Stimulated activated CD4-positive, alpha-beta T cell treated with anti-CD3 and anti-CD28 coated beads, TNF-alpha, amount 100 ng/mL, for 24 hours (primary cell): ENCODE measurements around the gene NFIA.
"Not testable (repeated sequence)": the region's sequence is repeated elsewhere in the genome, so short reads cannot be mapped to it uniquely, and the experiment has no call there.

Source experiments
- DNase-seq, 3 experiments: peaks; one replicate each; pipeline ENCODE4 v3.0.0-alpha.2; 2020; ENCODE audit warnings: low read depth in 3 of 3

Gene NFIA

GRCh38 chr1:61271412-61271789, 189.0 kb downstream of the NFIA start:
- no peak for DNase-seq

- DNase-seq, result no peak
Measured at GRCh38 chr1:61273167-61273705, 190.9 kb downstream of the NFIA start.

DNA sequence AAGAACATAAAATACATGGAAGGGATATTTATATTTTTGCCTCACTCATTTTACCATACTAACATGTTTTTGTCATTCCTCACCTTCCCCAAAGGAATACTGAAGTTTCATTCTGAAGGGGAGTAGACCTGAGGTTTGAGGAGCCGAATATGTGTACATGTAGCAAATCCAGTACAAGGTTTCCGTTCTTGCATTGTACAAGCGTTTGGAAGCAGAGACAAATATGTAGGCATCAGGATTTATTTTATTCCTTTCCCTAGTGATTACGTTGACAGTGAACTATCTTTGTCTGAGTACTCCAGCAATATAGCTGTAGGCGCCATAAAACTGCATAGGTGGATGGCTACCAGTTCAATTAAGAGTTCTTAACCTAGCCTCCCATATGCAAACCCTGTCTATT, 191.5 kb downstream of the NFIA start:
- DNase-seq, result no peak

- DNase-seq, result no peak
Measured at GRCh38 chr1:61274939-61275338, 192.6 kb downstream of the NFIA start.

DNA sequence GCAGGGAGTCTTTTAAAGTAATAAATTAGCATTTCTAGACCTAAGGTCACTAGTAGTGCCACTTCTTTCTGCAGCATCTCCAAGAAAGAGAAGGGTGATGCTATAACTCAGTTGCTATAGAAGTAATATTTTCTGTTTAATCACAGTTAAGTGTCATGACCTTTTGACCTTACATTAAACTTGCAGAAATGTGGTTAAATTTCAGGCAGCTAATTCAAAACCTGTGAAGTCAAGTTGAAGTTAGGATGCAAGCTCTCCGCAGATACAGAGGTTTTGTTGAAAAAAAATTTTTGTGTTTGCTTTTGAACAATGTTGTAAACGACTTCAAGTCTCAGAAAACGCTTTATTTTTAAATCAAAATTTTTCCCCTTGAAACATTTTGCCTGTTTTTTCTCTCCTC, 193.9 kb downstream of the NFIA start:
- DNase-seq, result no peak

GRCh38 chr1:61277121-61277690, 194.8 kb downstream of the NFIA start:
- DNase-seq, result no peak

DNA sequence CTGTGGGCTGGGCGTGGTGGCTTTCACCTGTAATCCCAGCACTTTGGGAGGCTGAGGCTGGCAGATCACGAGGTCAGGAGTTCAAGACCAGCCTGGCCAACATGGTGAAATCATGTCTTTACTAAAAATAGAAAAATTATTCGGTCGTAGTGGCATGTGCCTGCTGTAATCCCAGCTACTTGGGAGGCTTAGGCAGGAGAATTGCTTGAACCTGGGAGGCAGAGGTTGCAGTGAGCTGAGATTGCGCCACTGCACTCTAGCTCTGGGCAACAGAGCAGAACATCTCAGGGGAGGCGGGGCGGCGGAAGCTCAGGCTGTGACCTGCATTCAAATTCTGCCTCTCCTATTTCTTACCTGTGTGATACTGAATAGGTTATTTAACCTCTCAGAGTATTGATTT, 196.1 kb downstream of the NFIA start:
- DNase-seq, result not testable (repeated sequence)

- no peak for DNase-seq
Measured at GRCh38 chr1:61278966-61279365, 196.6 kb downstream of the NFIA start.

GRCh38 chr1:61279570-61279969, 197.2 kb downstream of the NFIA start:
- DNase-seq, result no peak

DNA sequence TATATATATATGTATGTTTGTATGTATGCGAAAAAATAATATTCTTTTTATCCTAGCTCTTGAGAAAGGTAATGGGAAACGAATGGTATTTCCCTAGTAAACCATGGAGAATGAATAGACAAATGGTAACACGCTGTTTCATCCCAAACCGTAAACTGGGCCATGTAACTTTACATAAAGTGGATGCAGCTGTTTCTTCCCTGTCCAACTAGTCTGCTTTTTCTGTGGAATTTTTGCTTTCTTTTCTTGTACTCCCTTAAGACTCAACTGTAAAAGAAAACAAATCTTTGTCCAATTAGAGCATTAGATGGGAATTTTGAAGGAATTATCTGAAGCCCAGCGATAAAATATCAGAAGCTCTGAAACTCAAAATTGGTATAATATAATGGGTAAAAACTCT, 198.1 kb downstream of the NFIA start:
- no peak for DNase-seq

DNA sequence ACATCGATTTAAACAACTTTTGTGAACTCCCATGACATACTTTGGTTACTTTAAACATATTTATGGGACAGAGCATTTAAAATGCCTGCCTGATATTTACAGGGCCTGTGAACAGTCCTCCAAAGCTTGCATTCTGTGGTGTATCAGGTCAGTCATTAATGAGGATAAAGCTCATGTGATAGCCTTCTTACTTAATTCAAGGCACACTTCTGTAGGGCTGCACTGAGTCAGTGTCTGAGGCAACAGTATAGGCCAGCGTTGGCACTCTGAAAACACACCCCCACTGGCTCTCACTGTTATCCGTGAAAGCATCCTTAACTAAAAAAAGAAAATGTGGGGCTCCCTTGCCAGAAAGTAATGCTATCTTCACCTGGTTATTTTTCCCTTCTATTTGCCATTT, 200.0 kb downstream of the NFIA start:
- DNase-seq, result no peak

GRCh38 chr1:61284248-61284854, 202.0 kb downstream of the NFIA start:
- DNase-seq, result no peak

- DNase-seq, result no peak
Measured at GRCh38 chr1:61284936-61285335, 202.6 kb downstream of the NFIA start.

GRCh38 chr1:61285371-61285885, 203.1 kb downstream of the NFIA start:
- no peak for DNase-seq

- DNase-seq, result no peak
Measured at GRCh38 chr1:61287014-61287413, 204.7 kb downstream of the NFIA start.

DNA sequence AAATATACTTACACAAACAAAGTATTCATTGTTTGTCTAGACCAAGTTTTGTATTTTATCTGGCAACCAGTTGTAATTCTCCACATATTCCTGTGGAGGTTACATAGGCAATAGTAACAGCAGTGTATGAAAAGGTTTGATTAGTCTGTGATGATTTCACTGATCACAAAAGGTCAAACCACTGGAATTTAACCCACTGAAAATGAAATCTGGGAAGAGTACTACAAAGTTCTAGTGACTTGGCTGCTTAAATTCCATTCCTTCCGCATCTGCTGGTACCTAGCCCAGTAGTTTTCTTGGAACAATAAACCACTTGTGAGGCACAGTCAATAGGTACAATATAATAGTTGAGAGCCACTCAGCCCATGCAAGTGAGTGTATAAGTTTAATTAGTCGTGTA, 205.4 kb downstream of the NFIA start:
- DNase-seq, result no peak

DNA sequence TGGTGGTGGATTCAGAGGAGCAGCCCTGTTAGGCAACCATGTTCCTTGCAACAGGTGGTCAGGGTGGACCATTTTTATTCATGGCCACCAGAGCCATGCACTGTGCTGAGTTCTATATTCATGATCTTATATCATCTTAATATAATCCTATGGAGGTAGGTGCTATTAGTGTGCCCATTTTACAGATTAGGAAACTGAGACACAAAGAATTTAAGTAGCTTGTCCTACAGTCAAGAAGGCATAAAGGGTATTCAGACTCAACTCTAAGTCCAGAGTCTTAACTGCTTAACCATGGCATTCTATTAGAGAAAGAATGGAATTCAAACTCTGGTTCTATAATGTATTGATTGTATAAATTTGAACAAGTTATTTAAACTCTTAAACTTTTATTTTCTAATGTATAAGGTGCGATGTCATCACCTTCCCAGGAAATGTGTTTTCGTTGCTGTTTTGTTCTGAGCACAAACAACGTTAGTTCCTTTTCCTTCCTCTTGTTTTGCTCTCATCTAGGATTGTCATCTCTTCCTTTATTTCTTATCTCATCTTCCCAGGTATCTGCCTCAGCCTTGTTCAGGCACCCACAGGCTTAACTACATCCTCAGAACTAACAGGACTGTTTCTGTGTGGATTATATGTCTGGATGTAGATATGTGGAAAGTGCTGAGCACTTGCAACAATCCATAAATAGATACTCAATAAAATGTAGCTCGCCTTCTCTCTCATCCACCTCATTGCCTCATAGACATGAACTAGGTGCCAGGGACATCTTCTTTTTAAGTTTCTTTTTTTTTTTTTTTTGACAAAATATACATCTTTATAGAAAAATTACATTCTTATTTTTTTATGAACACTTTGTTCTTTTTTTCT, 207.1 kb downstream of the NFIA start:
- DNase-seq, result no peak

DNA sequence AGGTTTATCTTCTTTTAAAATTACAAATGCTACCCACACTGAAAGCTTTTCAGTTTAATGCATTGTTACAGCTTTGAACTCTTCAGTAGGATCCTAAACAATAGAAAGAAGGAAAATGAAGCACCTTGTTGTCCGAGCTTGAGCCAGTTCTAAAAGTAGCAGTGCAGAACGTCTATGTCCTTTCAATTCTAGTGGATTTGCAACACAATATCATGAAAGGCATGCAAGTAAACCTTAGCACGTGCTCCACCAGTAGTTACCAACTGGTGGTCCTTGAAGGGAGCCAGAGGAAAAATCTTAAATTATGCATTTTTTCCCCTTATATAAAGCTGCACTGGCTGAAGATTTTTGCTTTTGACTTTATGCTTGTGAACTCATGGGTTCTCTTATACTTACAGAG, 208.2 kb downstream of the NFIA start:
- DNase-seq, result no peak

- DNase-seq, result no peak
Measured at GRCh38 chr1:61293197-61293596, 210.8 kb downstream of the NFIA start.

DNA sequence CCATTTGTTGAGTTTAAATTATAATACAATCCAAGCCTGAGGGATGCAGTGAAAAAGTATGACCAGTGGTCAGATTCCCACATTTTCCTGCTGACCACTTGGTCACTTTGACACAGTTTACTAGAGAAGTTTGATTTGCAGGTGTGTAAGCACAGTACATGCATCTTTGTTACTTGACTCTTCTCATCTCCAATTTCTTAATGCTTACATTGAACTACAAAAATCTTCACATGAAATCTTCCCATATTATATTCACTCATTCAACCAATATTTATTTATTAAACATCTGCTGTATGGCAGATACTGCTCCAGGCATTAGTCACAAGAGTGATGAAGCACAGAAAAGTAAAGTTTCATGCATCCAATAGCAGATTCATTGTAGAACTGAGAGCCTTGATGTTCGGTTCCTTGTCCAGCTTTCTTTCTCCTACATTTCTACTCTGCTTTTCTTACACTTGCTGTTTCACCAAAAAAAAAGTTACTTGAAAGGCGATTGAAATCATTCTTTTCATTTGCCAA, 211.7 kb downstream of the NFIA start:
- no peak for DNase-seq

DNA sequence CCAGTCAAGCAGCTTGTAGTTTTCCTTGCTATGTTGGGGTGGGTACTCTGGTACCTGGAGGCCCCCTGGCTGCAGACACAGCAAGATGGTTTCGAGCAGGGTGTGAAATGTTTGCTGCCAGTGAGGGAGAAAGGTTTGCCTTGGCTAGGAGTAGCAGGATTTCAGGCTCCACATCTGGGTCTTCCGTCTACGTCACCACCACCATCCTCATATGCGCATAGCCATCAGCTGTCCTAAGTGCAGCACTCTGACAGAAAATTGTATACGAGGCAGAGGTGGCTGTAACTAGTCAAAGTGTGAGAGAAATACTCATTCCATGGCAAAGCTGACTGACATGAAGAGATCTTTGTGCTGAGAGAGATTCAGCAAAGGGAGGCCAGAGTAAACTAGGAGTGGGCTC, 212.6 kb downstream of the NFIA start:
- DNase-seq, result no peak

GRCh38 chr1:61295818-61296537, 213.6 kb downstream of the NFIA start:
- DNase-seq, result no peak
